ENCODE measurements around the gene ATXN1. TPM values are rescaled to one million over a fixed set of nuclear protein-coding genes. Genes with fewer than 3 reads are reported as not detected.

Gene ATXN1
- total and polyA plus RNA-seq, 2 of the 13 experiments (the other 11 are each of a cell fraction or from before 2014, with no cell fraction given): 20.7 to 39.5 TPM

- TF ChIP-seq, protein P1, sequence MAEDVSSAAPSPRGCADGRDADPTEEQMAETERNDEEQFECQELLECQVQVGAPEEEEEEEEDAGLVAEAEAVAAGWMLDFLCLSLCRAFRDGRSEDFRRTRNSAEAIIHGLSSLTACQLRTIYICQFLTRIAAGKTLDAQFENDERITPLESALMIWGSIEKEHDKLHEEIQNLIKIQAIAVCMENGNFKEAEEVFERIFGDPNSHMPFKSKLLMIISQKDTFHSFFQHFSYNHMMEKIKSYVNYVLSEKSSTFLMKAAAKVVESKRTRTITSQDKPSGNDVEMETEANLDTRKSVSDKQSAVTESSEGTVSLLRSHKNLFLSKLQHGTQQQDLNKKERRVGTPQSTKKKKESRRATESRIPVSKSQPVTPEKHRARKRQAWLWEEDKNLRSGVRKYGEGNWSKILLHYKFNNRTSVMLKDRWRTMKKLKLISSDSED (CRISPR knock-in tag; IDR thresholded peaks at IDR 0.05): no peak
- TF ChIP-seq, protein P2, sequence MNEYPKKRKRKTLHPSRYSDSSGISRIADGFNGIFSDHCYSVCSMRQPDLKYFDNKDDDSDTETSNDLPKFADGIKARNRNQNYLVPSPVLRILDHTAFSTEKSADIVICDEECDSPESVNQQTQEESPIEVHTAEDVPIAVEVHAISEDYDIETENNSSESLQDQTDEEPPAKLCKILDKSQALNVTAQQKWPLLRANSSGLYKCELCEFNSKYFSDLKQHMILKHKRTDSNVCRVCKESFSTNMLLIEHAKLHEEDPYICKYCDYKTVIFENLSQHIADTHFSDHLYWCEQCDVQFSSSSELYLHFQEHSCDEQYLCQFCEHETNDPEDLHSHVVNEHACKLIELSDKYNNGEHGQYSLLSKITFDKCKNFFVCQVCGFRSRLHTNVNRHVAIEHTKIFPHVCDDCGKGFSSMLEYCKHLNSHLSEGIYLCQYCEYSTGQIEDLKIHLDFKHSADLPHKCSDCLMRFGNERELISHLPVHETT (CRISPR knock-in tag; conservative IDR thresholded peaks at IDR 0.05): no peak
- TF ChIP-seq ONECUT2 (CRISPR knock-in tag; IDR thresholded peaks at IDR 0.05): no peak
- TF ChIP-seq ZNF597 (CRISPR knock-in tag; IDR thresholded peaks at IDR 0.05): no peak
- TF ChIP-seq RXRA (CRISPR knock-in tag; IDR thresholded peaks at IDR 0.05): no peak
- TF ChIP-seq RELA (CRISPR knock-in tag; IDR thresholded peaks at IDR 0.05): no peak
These were observed 465.8 kb downstream of the ATXN1 start (continued) for GRCh38 chr6:16295471-16295870.

- FAIRE-seq (no peak), DNase-seq (ENCODE audit: low spot score) (no peak), ATAC-seq (no peak; the same call in 2 of the 3 replicates)
- no peak overlapping the region for H2AFZ ChIP-seq (ENCODE audit: low read length)
- no peak overlapping the region for H3K4me2 ChIP-seq (ENCODE audit: low read depth, low read length)
- H3K4me1 ChIP-seq (ENCODE audit: insufficient read depth, low read length): peaks cover 6% of the 10 kb centered on the region; the same call in 1 of the 2 replicates
- no TSS peak for BruUV-seq (replicated peaks)
- WGBS (ENCODE audit: low lambda C conversion rate): 70% methylated on average over 10 of the region's 15 CpGs
- CTCF ChIA-PET (ENCODE audit: low intra/inter-chr PET ratio, low total read pairs): no interaction called here
- H3K36me3 ChIP-seq (replicated peaks in 1 of 2; ENCODE audit: control insufficient read depth in 1 of 2, insufficient read depth in 2 of 2, low read length in 2 of 2): no peaks in the 10 kb centered on the region
- H3K4me3 ChIP-seq (replicated peaks in 1 of 3; ENCODE audit: insufficient read depth in 1 of 3, low read depth in 2 of 3, low read length in 3 of 3): no peak overlapping the region
- intact Hi-C loops (cut with micrococcal nuclease; ENCODE audit: unreplicated experiment): no loop called here
- no peak overlapping the region for H3K9ac ChIP-seq (ENCODE audit: insufficient read depth, low read depth, low read length)
- in situ Hi-C loops (cut with HindIII; ENCODE audit: extremely low pct_ligation_motif_present, low pct_unique_long_range_greater_than_20kb): no loop called here
- H3K27me3 ChIP-seq (ENCODE audit: control insufficient read depth in 1 of 2, insufficient read depth in 2 of 2, low read length in 2 of 2): peaks cover 4 to 14% of the 10 kb centered on the region in 2 experiments; a peak in 3 of 5 replicates
- H3K27ac ChIP-seq (ENCODE audit: extremely low read length, insufficient read depth, low read length): no peak overlapping the region
- H3K79me2 ChIP-seq (ENCODE audit: insufficient read depth, low read length): no peaks in the 10 kb centered on the region
- no peaks in the 10 kb centered on the region for H4K20me1 ChIP-seq (ENCODE audit: insufficient read depth, low read length)
- POLR2A ChIA-PET: no interaction called here
- no peaks in the 10 kb centered on the region for H3K9me3 ChIP-seq (ENCODE audit: low read length)
- TF ChIP-seq MAFK (conservative IDR thresholded peaks at IDR 0.05 in 1 of 2, IDR thresholded peaks at IDR 0.05 in 1 of 2; ENCODE audit: low read length in 2 of 2) (no peak), RFXANK (CRISPR knock-in tag; IDR thresholded peaks at IDR 0.05) (no peak), SAFB2 (CRISPR knock-in tag; IDR thresholded peaks at IDR 0.05; ENCODE audit: borderline replicate concordance, low read depth) (no peak), ZNF576 (CRISPR knock-in tag; IDR thresholded peaks at IDR 0.05) (no peak), ETV5 (CRISPR knock-in tag; IDR thresholded peaks at IDR 0.05; ENCODE audit: borderline replicate concordance) (no peak), IRF1 (CRISPR knock-in tag; IDR thresholded peaks at IDR 0.05; ENCODE audit: low read depth) (no peak), KLF12 (CRISPR knock-in tag; IDR thresholded peaks at IDR 0.05; ENCODE audit: borderline replicate concordance) (no peak), ZNF460 (CRISPR knock-in tag; IDR thresholded peaks at IDR 0.05; ENCODE audit: borderline replicate concordance) (no peak), NFE2L2 (IDR thresholded peaks at IDR 0.05; ENCODE audit: low read length) (no peak), NCOA2 (CRISPR knock-in tag; IDR thresholded peaks at IDR 0.05) (no peak)
- TF ChIP-seq, protein P3, sequence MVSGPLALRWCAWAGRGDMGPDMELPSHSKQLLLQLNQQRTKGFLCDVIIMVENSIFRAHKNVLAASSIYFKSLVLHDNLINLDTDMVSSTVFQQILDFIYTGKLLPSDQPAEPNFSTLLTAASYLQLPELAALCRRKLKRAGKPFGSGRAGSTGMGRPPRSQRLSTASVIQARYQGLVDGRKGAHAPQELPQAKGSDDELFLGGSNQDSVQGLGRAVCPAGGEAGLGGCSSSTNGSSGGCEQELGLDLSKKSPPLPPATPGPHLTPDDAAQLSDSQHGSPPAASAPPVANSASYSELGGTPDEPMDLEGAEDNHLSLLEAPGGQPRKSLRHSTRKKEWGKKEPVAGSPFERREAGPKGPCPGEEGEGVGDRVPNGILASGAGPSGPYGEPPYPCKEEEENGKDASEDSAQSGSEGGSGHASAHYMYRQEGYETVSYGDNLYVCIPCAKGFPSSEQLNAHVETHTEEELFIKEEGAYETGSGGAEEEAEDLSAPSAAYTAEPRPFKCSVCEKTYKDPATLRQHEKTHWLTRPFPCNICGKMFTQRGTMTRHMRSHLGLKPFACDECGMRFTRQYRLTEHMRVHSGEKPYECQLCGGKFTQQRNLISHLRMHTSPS (CRISPR knock-in tag; IDR thresholded peaks at IDR 0.05; ENCODE audit: low read depth): no peak
These were observed 466.2 kb downstream of the ATXN1 start for GRCh38 chr6:16295060-16295459.
